H1 (cell line): ENCODE results near the gene KCNQ1.

Experiments used
- ATF3 ChIP-seq: IDR thresholded peaks from 2 replicates; pipeline ENCODE4 v1.6.1; 2011; ENCODE audit warnings: low read depth, mild to moderate bottlenecking, low read length; ENCODE audit not compliant: insufficient read depth
- TAF7 ChIP-seq: optimal IDR thresholded peaks from 2 replicates; pipeline ENCODE3; 2011; ENCODE audit warnings: low read depth, mild to moderate bottlenecking, inconsistent platforms, low read length, moderate library complexity, borderline replicate concordance
- TF ChIP-seq, protein P1 (sequence below), 3 experiments: IDR thresholded peaks; 1 replicate in 2 of 3; 2 replicates in 1 of 3; pipeline versions ENCODE4 v1.5.1 to v1.6.1; 2011; ENCODE audit warnings: low read length in 3 of 3, mild to moderate bottlenecking in 3 of 3, inconsistent platforms in 2 of 3, low read depth in 1 of 3, moderate library complexity in 1 of 3; ENCODE audit not compliant: insufficient read depth in 1 of 3; ENCODE audit errors: control extremely low read depth in 1 of 3

GRCh38 chr11:2804701-2805387, 360.0 kb downstream of the KCNQ1 start:
- no peak for TF ChIP-seq TAF7
- TF ChIP-seq, protein P1, sequence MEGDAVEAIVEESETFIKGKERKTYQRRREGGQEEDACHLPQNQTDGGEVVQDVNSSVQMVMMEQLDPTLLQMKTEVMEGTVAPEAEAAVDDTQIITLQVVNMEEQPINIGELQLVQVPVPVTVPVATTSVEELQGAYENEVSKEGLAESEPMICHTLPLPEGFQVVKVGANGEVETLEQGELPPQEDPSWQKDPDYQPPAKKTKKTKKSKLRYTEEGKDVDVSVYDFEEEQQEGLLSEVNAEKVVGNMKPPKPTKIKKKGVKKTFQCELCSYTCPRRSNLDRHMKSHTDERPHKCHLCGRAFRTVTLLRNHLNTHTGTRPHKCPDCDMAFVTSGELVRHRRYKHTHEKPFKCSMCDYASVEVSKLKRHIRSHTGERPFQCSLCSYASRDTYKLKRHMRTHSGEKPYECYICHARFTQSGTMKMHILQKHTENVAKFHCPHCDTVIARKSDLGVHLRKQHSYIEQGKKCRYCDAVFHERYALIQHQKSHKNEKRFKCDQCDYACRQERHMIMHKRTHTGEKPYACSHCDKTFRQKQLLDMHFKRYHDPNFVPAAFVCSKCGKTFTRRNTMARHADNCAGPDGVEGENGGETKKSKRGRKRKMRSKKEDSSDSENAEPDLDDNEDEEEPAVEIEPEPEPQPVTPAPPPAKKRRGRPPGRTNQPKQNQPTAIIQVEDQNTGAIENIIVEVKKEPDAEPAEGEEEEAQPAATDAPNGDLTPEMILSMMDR (IDR thresholded peaks at IDR 0.05; ENCODE audit: control extremely low read depth in 1 of 3, insufficient read depth in 1 of 3, low read depth in 1 of 3, low read length in 3 of 3), result no peak
- no peak for TF ChIP-seq ATF3
